Liver (tissue), 9 donors: Measurements from ENCODE around the gene ENPP7. TPM values are rescaled to one million over a fixed set of nuclear protein-coding genes. Genes with fewer than 3 reads are reported as not detected.

Experiments used
- DNase-seq: peaks from one replicate; pipeline ENCODE4 v3.0.0-alpha.2; 2017; ENCODE audit warnings: low spot score
- H3K27ac ChIP-seq, 2 donors: one replicate each; pipeline ENCODE4 v1.7.0; 2013; ENCODE audit warnings: inconsistent platforms in 2 of 2, low read length in 2 of 2, control low read depth in 1 of 2, low read depth in 1 of 2, mild to moderate bottlenecking in 1 of 2
- H3K27me3 ChIP-seq, 4 donors: one replicate each; pipeline versions ENCODE4 v1.6.1 to v1.7.0; 2013; ENCODE audit warnings: low read length in 3 of 4, inconsistent platforms in 1 of 4, mild to moderate bottlenecking in 1 of 4, moderate library complexity in 1 of 4; ENCODE audit not compliant: control insufficient read depth in 4 of 4, insufficient read depth in 4 of 4
- H3K36me3 ChIP-seq, 4 donors: one replicate each; pipeline versions ENCODE4 v1.6.1 to v1.7.0; 2013; ENCODE audit warnings: low read length in 3 of 4, mild to moderate bottlenecking in 3 of 4, low read depth in 1 of 4, moderate library complexity in 1 of 4; ENCODE audit not compliant: control insufficient read depth in 4 of 4, insufficient read depth in 3 of 4
- H3K4me1 ChIP-seq, 4 donors: one replicate each; pipeline versions ENCODE4 v1.6.1 to v1.7.0; 2013; ENCODE audit warnings: low read length in 3 of 4, mild to moderate bottlenecking in 3 of 4, moderate library complexity in 1 of 4; ENCODE audit not compliant: control insufficient read depth in 4 of 4, insufficient read depth in 4 of 4
- H3K4me3 ChIP-seq, 3 donors: one replicate each; pipeline versions ENCODE4 v1.6.1 to v1.7.0; 2013; ENCODE audit warnings: low read length in 3 of 3, control low read depth in 1 of 3, low read depth in 1 of 3, mild to moderate bottlenecking in 1 of 3
- H3K9ac ChIP-seq, 2 donors: one replicate each; pipeline ENCODE4 v1.7.0; 2013; ENCODE audit warnings: low read length in 2 of 2, mild to moderate bottlenecking in 2 of 2, moderate library complexity in 2 of 2, control low read depth in 1 of 2, low read depth in 1 of 2
- H3K9me3 ChIP-seq, 4 donors: one replicate each; pipeline versions ENCODE4 v1.6.1 to v1.7.0; 2013; ENCODE audit warnings: low read length in 3 of 4; ENCODE audit not compliant: control insufficient read depth in 4 of 4
- EGR1 ChIP-seq, 2 donors: IDR thresholded peaks; 2 replicates each; pipeline ENCODE4 v1.6.1; 2016 to 2018; ENCODE audit warnings: antibody characterized with exemption in 2 of 2, low read depth in 2 of 2
- FOXA1 ChIP-seq: IDR thresholded peaks from 2 replicates; pipeline ENCODE4 v1.6.1; 2016; ENCODE audit warnings: antibody characterized with exemption
- FOXA2 ChIP-seq: IDR thresholded peaks from 2 replicates; pipeline ENCODE4 v1.6.1; 2016; ENCODE audit warnings: antibody characterized with exemption
- GABPA ChIP-seq, 2 donors: IDR thresholded peaks in 1 of 2; conservative IDR thresholded peaks in 1 of 2; 2 replicates each; pipeline ENCODE4 v1.6.1; 2016; ENCODE audit warnings: antibody characterized with exemption in 2 of 2, mild to moderate bottlenecking in 1 of 2, moderate library complexity in 1 of 2
- HNF4A ChIP-seq, 2 donors: conservative IDR thresholded peaks; 2 replicates each; pipeline ENCODE4 v1.6.1; 2016; ENCODE audit warnings: antibody characterized with exemption in 2 of 2, mild to moderate bottlenecking in 2 of 2
- HNF4G ChIP-seq: IDR thresholded peaks from 2 replicates; pipeline ENCODE4 v1.6.1; 2016; ENCODE audit warnings: antibody characterized with exemption
- JUND ChIP-seq, 2 donors: IDR thresholded peaks; 2 replicates each; pipeline ENCODE4 v1.6.1; 2016; ENCODE audit warnings: antibody characterized with exemption in 2 of 2
- NR2F2 ChIP-seq: IDR thresholded peaks from 2 replicates; pipeline ENCODE4 v1.6.1; 2016; ENCODE audit warnings: antibody characterized with exemption
- RAD21 ChIP-seq, 2 donors: IDR thresholded peaks; 2 replicates each; pipeline ENCODE4 v1.6.1; 2016; ENCODE audit warnings: antibody characterized with exemption in 2 of 2, mild to moderate bottlenecking in 2 of 2
- RXRA ChIP-seq, 2 donors: IDR thresholded peaks; 2 replicates each; pipeline ENCODE4 v1.6.1; 2017 to 2018; ENCODE audit warnings: antibody characterized with exemption in 2 of 2, mild to moderate bottlenecking in 1 of 2
- SP1 ChIP-seq: IDR thresholded peaks from 2 replicates; pipeline ENCODE4 v1.6.1; 2018; ENCODE audit warnings: antibody characterized with exemption, mild to moderate bottlenecking
- TAF1 ChIP-seq: conservative IDR thresholded peaks from 2 replicates; pipeline ENCODE4 v1.6.1; 2016; ENCODE audit warnings: antibody characterized with exemption, mild to moderate bottlenecking
- YY1 ChIP-seq: IDR thresholded peaks from 2 replicates; pipeline ENCODE4 v1.6.1; 2016; ENCODE audit warnings: antibody characterized with exemption, mild to moderate bottlenecking
- WGBS: extraction: QIAGEN DNeasy Blood & Tissue Kit; methylation state at CpG from one replicate; pipeline ENCODE4 v1.1.7; 2013; 5-methylcytosine and 5-hydroxymethylcytosine counted together
- polyA plus RNA-seq, 2 donors: library from polyadenylated mRNA; stranded (reverse) in 1 of 2; unstranded in 1 of 2; fragments of 200-250 nt in 1 of 2; fragments of >200 nt in 1 of 2; fragmentation: Nextera tagmentation in 1 of 2; extraction: Ambion mirVana in 1 of 2; gene quantifications; one replicate each; pipeline versions ENCODE4 v1.2.1 to v1.2.3, GENCODE V29; 2013 to 2015
- total RNA-seq, 2 donors: library from RNA; depleted of rRNA; stranded (reverse); fragments of >200 nt; gene quantifications; one replicate each; pipeline ENCODE4 v1.2.3, GENCODE V29; 2014
- TF ChIP-seq, protein P1 (sequence below): IDR thresholded peaks from 2 replicates; pipeline ENCODE4 v1.6.1; 2016; ENCODE audit warnings: antibody characterized with exemption
- TF ChIP-seq, protein P2 (sequence below): IDR thresholded peaks from 2 replicates; pipeline ENCODE4 v1.6.1; 2016; ENCODE audit warnings: antibody characterized with exemption, mild to moderate bottlenecking
- TF ChIP-seq, protein P3 (sequence below): fragments of 150-350 bp; IDR thresholded peaks from 2 replicates; pipeline ENCODE4 v1.5.1; 2017; ENCODE audit warnings: improper control_type of control experiment, low read depth, low read length; ENCODE audit not compliant: missing input control
- TF ChIP-seq, protein P4 (sequence below): IDR thresholded peaks from 2 replicates; pipeline ENCODE4 v1.6.1; 2016; ENCODE audit warnings: antibody characterized with exemption
- TF ChIP-seq, protein P5 (sequence below): IDR thresholded peaks from 2 replicates; pipeline ENCODE4 v1.6.1; 2016; ENCODE audit warnings: antibody characterized with exemption
- donor health status: healthy.
- donor health status: healthy.
- donor health status: healthy.
- donor health status: healthy.
- donor health status: healthy.

The ENPP7 gene
- total and polyA plus RNA-seq, 4 donors, result 1.7 to 12.0 (median 3.9) TPM

DNA sequence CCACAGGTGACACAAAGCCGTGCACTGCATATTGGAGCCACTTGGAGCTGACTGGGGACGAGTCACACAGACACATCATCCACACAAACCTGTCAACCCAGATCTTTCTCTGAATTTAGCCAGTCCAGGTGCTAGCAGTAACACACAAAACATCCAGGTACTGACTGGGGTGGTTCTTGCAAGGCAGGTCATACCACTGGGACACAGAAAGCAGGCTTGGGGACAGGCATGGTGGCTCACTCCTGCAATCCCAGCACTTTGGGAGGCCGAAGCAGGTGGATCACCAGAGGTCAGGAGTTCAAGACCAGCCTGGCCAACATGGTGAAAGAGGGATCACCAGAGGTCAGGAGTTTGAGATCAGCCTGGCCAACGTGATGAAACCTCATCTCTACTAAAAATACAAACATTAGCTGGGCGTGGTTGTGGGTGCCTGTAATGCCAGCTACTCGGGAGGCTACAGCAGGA is 14.9 kb downstream of the ENPP7 start:
- Histone ChIP-seq H3K27me3 (peaks cover 0 to 6% (median 4%) of the 10 kb centered on the region in 4 donors), H3K4me3 (no peak overlapping the region), H3K9me3 (no peaks in the 10 kb centered on the region), H3K36me3 (peaks cover 0 to 1% (median 0%) of the 10 kb centered on the region in 4 donors), H3K4me1 (peaks cover 7 to 22% (median 13%) of the 10 kb centered on the region in 4 donors), H3K27ac (no peak overlapping the region), H3K9ac (no peak overlapping the region)
- 25% methylated on average over 6 of the region's 6 CpGs for WGBS
- TF ChIP-seq RXRA (IDR thresholded peaks at IDR 0.05) (peak; percentile 76 to 90), HNF4A (conservative IDR thresholded peaks at IDR 0.05) (peak; percentile 37 to 43), SP1 (peak; percentile 61), NR2F2 (peak; percentile 58)
- TF ChIP-seq, protein P1, sequence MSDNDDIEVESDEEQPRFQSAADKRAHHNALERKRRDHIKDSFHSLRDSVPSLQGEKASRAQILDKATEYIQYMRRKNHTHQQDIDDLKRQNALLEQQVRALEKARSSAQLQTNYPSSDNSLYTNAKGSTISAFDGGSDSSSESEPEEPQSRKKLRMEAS, result no peak
- TF ChIP-seq, protein P2, sequence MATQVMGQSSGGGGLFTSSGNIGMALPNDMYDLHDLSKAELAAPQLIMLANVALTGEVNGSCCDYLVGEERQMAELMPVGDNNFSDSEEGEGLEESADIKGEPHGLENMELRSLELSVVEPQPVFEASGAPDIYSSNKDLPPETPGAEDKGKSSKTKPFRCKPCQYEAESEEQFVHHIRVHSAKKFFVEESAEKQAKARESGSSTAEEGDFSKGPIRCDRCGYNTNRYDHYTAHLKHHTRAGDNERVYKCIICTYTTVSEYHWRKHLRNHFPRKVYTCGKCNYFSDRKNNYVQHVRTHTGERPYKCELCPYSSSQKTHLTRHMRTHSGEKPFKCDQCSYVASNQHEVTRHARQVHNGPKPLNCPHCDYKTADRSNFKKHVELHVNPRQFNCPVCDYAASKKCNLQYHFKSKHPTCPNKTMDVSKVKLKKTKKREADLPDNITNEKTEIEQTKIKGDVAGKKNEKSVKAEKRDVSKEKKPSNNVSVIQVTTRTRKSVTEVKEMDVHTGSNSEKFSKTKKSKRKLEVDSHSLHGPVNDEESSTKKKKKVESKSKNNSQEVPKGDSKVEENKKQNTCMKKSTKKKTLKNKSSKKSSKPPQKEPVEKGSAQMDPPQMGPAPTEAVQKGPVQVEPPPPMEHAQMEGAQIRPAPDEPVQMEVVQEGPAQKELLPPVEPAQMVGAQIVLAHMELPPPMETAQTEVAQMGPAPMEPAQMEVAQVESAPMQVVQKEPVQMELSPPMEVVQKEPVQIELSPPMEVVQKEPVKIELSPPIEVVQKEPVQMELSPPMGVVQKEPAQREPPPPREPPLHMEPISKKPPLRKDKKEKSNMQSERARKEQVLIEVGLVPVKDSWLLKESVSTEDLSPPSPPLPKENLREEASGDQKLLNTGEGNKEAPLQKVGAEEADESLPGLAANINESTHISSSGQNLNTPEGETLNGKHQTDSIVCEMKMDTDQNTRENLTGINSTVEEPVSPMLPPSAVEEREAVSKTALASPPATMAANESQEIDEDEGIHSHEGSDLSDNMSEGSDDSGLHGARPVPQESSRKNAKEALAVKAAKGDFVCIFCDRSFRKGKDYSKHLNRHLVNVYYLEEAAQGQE, result no peak
- DNase-seq, result no peak

DNA sequence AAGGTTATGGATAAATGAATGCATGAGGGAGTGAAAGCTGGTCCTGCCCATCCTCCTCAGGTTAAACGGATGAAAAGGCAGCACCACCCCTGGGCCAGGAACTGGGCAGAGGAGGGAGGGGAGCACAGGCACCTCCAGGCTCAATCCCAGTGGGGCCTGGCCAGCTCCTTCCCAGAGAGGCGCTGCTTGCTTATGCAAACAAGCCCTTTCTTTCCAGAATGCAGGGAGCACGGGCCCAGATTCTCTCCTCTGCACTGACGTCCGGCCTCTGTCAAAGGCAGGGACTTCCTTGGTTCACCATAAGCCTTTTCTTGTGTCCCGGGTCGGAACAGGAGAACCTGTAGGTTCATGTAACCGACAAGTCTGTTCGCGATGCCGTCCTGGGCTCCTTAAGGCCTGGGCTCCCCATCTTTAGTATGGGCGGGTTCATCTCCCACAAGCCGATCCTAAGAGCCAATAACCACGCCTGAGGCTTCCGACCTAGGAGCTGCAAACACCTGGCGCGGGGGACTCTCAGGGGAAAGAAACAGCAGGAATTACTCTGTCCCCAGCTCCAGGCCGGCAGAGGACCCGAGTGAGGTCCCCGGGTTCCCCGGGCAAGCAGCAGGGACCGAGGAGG is 16.3 kb downstream of the ENPP7 start:
- H3K27me3 ChIP-seq, result peaks cover 0 to 8% (median 5%) of the 10 kb centered on the region in 4 donors
- H3K9me3 ChIP-seq, result no peaks in the 10 kb centered on the region
- H3K4me3 ChIP-seq, result no peak overlapping the region
- DNase-seq, result no peak
- no peak for TF ChIP-seq TAF1
- TF ChIP-seq FOXA1, result no peak
- TF ChIP-seq, protein P3, sequence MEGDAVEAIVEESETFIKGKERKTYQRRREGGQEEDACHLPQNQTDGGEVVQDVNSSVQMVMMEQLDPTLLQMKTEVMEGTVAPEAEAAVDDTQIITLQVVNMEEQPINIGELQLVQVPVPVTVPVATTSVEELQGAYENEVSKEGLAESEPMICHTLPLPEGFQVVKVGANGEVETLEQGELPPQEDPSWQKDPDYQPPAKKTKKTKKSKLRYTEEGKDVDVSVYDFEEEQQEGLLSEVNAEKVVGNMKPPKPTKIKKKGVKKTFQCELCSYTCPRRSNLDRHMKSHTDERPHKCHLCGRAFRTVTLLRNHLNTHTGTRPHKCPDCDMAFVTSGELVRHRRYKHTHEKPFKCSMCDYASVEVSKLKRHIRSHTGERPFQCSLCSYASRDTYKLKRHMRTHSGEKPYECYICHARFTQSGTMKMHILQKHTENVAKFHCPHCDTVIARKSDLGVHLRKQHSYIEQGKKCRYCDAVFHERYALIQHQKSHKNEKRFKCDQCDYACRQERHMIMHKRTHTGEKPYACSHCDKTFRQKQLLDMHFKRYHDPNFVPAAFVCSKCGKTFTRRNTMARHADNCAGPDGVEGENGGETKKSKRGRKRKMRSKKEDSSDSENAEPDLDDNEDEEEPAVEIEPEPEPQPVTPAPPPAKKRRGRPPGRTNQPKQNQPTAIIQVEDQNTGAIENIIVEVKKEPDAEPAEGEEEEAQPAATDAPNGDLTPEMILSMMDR, result no peak
- TF ChIP-seq, protein P4, sequence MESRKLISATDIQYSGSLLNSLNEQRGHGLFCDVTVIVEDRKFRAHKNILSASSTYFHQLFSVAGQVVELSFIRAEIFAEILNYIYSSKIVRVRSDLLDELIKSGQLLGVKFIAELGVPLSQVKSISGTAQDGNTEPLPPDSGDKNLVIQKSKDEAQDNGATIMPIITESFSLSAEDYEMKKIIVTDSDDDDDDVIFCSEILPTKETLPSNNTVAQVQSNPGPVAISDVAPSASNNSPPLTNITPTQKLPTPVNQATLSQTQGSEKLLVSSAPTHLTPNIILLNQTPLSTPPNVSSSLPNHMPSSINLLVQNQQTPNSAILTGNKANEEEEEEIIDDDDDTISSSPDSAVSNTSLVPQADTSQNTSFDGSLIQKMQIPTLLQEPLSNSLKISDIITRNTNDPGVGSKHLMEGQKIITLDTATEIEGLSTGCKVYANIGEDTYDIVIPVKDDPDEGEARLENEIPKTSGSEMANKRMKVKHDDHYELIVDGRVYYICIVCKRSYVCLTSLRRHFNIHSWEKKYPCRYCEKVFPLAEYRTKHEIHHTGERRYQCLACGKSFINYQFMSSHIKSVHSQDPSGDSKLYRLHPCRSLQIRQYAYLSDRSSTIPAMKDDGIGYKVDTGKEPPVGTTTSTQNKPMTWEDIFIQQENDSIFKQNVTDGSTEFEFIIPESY, result no peak
- no peak for TF ChIP-seq NR2F2
- no peak for TF ChIP-seq GABPA (IDR thresholded peaks at IDR 0.05 in 1 of 2, conservative IDR thresholded peaks at IDR 0.05 in 1 of 2)
- no peak for TF ChIP-seq SP1
- TF ChIP-seq, protein P5, sequence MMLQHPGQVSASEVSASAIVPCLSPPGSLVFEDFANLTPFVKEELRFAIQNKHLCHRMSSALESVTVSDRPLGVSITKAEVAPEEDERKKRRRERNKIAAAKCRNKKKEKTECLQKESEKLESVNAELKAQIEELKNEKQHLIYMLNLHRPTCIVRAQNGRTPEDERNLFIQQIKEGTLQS, result no peak
- no peak for TF ChIP-seq HNF4G
- no peak for TF ChIP-seq YY1
- no peak for TF ChIP-seq FOXA2
- TF ChIP-seq JUND (IDR thresholded peaks at IDR 0.05), result no peak
- no peak for TF ChIP-seq RAD21 (IDR thresholded peaks at IDR 0.05)
- TF ChIP-seq EGR1 (IDR thresholded peaks at IDR 0.05; ENCODE audit: low read depth in 2 of 2), result no peak
- TF ChIP-seq RXRA (IDR thresholded peaks at IDR 0.05), result no peak
- TF ChIP-seq, protein P1, result no peak
- TF ChIP-seq, protein P2, result no peak
- H3K27ac ChIP-seq, result no peak overlapping the region
- no peak overlapping the region for H3K9ac ChIP-seq
- peaks cover 7 to 16% (median 11%) of the 10 kb centered on the region in 4 donors for H3K4me1 ChIP-seq
- WGBS, result 13% methylated on average over 22 of the region's 22 CpGs
- H3K36me3 ChIP-seq, result peaks cover 0 to 1% (median 0%) of the 10 kb centered on the region in 4 donors
